GM10847 (cell line): ENCODE data around the gene MXRA7.

ENCODE experiments used
- POLR2A ChIP-seq: IDR thresholded peaks from 2 replicates; pipeline ENCODE4 v1.6.1; 2011; ENCODE audit not compliant: insufficient read length; ENCODE audit errors: extremely low read depth

MXRA7 gene

GRCh38 chr17:76686538-76687297 lies 24.0 kb downstream of the MXRA7 start:
- TF ChIP-seq POLR2A, result no peak

- TF ChIP-seq POLR2A, result no peak
Observed at GRCh38 chr17:76685846-76686245, 24.9 kb downstream of the MXRA7 start.

- no peak for TF ChIP-seq POLR2A
Observed at GRCh38 chr17:76685366-76685765, 25.4 kb downstream of the MXRA7 start.

GRCh38 chr17:76684756-76685155 lies 26.0 kb downstream of the MXRA7 start:
- TF ChIP-seq POLR2A, result no peak

GRCh38 chr17:76683921-76684745 lies 26.6 kb downstream of the MXRA7 start:
- TF ChIP-seq POLR2A, result no peak

GRCh38 chr17:76683011-76683755 lies 27.6 kb downstream of the MXRA7 start:
- TF ChIP-seq POLR2A, result no peak

- TF ChIP-seq POLR2A, result no peak
Observed at GRCh38 chr17:76682296-76682695, 28.5 kb downstream of the MXRA7 start.

GRCh38 chr17:76681222-76682137 lies 29.3 kb downstream of the MXRA7 start:
- no peak for TF ChIP-seq POLR2A

GRCh38 chr17:76679239-76679638 lies 31.5 kb downstream of the MXRA7 start:
- TF ChIP-seq POLR2A, result no peak

- TF ChIP-seq POLR2A, result no peak
Observed at GRCh38 chr17:76678330-76678729, 32.4 kb downstream of the MXRA7 start.

GRCh38 chr17:76677406-76677805 lies 33.4 kb downstream of the MXRA7 start:
- TF ChIP-seq POLR2A, result no peak

- no peak for TF ChIP-seq POLR2A
Observed at GRCh38 chr17:76676629-76677028, 34.1 kb downstream of the MXRA7 start.

GRCh38 chr17:76675648-76676047 lies 35.1 kb downstream of the MXRA7 start:
- TF ChIP-seq POLR2A, result no peak

- TF ChIP-seq POLR2A, result no peak
Observed at GRCh38 chr17:76674600-76674999, 36.2 kb downstream of the MXRA7 start.

- TF ChIP-seq POLR2A, result no peak
Observed at GRCh38 chr17:76673729-76674128, 37.0 kb downstream of the MXRA7 start.
